HG03060 (cell line): ENCODE measurements around the gene AMBRA1.

Source experiments
- ATAC-seq: cut with Tn5 transposase; IDR thresholded peaks from one replicate; pipeline ENCODE4 v1.9.1; 2021; ENCODE audit warnings: low read depth, moderate number of reproducible peaks; ENCODE audit not compliant: unreplicated experiment

AMBRA1 gene

GRCh38 chr11:46451759-46452158 lies 142.1 kb downstream of the AMBRA1 start:
- no peak for ATAC-seq

GRCh38 chr11:46450846-46451477 lies 142.9 kb downstream of the AMBRA1 start:
- ATAC-seq: no peak

- no peak for ATAC-seq
Observed at GRCh38 chr11:46447544-46447943, 146.3 kb downstream of the AMBRA1 start.

- ATAC-seq: no peak
Observed at GRCh38 chr11:46445920-46446771, 147.7 kb downstream of the AMBRA1 start.

- ATAC-seq: no peak
Observed at GRCh38 chr11:46445192-46445919, 148.5 kb downstream of the AMBRA1 start.

GRCh38 chr11:46444305-46444704 lies 149.5 kb downstream of the AMBRA1 start:
- ATAC-seq: no peak

GRCh38 chr11:46438211-46438610 lies 155.6 kb downstream of the AMBRA1 start:
- ATAC-seq: no peak

- ATAC-seq: no peak
Observed at GRCh38 chr11:46437122-46437689, 156.6 kb downstream of the AMBRA1 start.

GRCh38 chr11:46436113-46436512 lies 157.7 kb downstream of the AMBRA1 start:
- no peak for ATAC-seq

- ATAC-seq: no peak
Observed at GRCh38 chr11:46435679-46436078, 158.1 kb downstream of the AMBRA1 start.

- no peak for ATAC-seq
Observed at GRCh38 chr11:46431211-46431610, 162.6 kb downstream of the AMBRA1 start.

- ATAC-seq: no peak
Observed at GRCh38 chr11:46429717-46430116, 164.1 kb downstream of the AMBRA1 start.

GRCh38 chr11:46427364-46427763 lies 166.5 kb downstream of the AMBRA1 start:
- ATAC-seq: no peak

GRCh38 chr11:46426233-46426991 lies 167.4 kb downstream of the AMBRA1 start:
- ATAC-seq: no peak

GRCh38 chr11:46422588-46422987 lies 171.2 kb downstream of the AMBRA1 start:
- ATAC-seq: no peak

- ATAC-seq: no peak
Observed at GRCh38 chr11:46421257-46421880, 172.5 kb downstream of the AMBRA1 start.

GRCh38 chr11:46420513-46420912 lies 173.3 kb downstream of the AMBRA1 start:
- ATAC-seq: no peak

- no peak for ATAC-seq
Observed at GRCh38 chr11:46418751-46419150, 175.1 kb downstream of the AMBRA1 start.

- ATAC-seq: no peak
Observed at GRCh38 chr11:46417711-46418110, 176.1 kb downstream of the AMBRA1 start.

- ATAC-seq: no peak
Observed at GRCh38 chr11:46414879-46415278, 178.9 kb downstream of the AMBRA1 start.
